ENCODE measurements around the gene MTERF2.

DNA sequence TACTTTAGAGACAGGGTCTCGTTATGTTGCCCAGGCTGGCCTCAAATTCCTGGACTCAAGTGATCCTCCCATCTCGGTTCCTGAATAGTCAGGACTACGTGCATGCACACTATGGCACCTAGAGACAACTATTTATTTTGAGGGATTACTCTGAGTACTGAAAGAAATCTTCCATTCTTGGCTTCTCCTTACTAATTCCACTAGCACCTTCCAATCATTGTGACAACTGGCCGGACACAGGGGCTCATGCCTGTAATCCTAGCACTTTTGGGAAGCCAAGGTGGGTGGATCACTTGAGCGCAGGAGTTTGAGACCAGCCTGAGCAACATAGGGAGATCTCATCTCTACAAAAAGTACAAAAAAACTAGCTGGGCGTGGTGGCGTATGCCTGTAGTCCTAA, 42.1 kb upstream of the MTERF2 start:
- TF ChIP-seq, protein P1, sequence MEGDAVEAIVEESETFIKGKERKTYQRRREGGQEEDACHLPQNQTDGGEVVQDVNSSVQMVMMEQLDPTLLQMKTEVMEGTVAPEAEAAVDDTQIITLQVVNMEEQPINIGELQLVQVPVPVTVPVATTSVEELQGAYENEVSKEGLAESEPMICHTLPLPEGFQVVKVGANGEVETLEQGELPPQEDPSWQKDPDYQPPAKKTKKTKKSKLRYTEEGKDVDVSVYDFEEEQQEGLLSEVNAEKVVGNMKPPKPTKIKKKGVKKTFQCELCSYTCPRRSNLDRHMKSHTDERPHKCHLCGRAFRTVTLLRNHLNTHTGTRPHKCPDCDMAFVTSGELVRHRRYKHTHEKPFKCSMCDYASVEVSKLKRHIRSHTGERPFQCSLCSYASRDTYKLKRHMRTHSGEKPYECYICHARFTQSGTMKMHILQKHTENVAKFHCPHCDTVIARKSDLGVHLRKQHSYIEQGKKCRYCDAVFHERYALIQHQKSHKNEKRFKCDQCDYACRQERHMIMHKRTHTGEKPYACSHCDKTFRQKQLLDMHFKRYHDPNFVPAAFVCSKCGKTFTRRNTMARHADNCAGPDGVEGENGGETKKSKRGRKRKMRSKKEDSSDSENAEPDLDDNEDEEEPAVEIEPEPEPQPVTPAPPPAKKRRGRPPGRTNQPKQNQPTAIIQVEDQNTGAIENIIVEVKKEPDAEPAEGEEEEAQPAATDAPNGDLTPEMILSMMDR (IDR thresholded peaks at IDR 0.05; ENCODE audit: low read depth, low read length, missing input control), result no peak
- TF ChIP-seq NR2F2 (IDR thresholded peaks at IDR 0.05), result no peak
- TF ChIP-seq, protein P2, sequence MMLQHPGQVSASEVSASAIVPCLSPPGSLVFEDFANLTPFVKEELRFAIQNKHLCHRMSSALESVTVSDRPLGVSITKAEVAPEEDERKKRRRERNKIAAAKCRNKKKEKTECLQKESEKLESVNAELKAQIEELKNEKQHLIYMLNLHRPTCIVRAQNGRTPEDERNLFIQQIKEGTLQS (IDR thresholded peaks at IDR 0.05), result no peak
- TF ChIP-seq JUND (IDR thresholded peaks at IDR 0.05), result no peak
- TF ChIP-seq GABPA (IDR thresholded peaks at IDR 0.05 in 1 of 2, conservative IDR thresholded peaks at IDR 0.05 in 1 of 2), result no peak
- no peak for TF ChIP-seq EGR1 (IDR thresholded peaks at IDR 0.05; ENCODE audit: low read depth in 2 of 2)
- TF ChIP-seq, protein P3, sequence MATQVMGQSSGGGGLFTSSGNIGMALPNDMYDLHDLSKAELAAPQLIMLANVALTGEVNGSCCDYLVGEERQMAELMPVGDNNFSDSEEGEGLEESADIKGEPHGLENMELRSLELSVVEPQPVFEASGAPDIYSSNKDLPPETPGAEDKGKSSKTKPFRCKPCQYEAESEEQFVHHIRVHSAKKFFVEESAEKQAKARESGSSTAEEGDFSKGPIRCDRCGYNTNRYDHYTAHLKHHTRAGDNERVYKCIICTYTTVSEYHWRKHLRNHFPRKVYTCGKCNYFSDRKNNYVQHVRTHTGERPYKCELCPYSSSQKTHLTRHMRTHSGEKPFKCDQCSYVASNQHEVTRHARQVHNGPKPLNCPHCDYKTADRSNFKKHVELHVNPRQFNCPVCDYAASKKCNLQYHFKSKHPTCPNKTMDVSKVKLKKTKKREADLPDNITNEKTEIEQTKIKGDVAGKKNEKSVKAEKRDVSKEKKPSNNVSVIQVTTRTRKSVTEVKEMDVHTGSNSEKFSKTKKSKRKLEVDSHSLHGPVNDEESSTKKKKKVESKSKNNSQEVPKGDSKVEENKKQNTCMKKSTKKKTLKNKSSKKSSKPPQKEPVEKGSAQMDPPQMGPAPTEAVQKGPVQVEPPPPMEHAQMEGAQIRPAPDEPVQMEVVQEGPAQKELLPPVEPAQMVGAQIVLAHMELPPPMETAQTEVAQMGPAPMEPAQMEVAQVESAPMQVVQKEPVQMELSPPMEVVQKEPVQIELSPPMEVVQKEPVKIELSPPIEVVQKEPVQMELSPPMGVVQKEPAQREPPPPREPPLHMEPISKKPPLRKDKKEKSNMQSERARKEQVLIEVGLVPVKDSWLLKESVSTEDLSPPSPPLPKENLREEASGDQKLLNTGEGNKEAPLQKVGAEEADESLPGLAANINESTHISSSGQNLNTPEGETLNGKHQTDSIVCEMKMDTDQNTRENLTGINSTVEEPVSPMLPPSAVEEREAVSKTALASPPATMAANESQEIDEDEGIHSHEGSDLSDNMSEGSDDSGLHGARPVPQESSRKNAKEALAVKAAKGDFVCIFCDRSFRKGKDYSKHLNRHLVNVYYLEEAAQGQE (IDR thresholded peaks at IDR 0.05), result no peak
- no peak for TF ChIP-seq RAD21 (IDR thresholded peaks at IDR 0.05)
- TF ChIP-seq, protein P4, sequence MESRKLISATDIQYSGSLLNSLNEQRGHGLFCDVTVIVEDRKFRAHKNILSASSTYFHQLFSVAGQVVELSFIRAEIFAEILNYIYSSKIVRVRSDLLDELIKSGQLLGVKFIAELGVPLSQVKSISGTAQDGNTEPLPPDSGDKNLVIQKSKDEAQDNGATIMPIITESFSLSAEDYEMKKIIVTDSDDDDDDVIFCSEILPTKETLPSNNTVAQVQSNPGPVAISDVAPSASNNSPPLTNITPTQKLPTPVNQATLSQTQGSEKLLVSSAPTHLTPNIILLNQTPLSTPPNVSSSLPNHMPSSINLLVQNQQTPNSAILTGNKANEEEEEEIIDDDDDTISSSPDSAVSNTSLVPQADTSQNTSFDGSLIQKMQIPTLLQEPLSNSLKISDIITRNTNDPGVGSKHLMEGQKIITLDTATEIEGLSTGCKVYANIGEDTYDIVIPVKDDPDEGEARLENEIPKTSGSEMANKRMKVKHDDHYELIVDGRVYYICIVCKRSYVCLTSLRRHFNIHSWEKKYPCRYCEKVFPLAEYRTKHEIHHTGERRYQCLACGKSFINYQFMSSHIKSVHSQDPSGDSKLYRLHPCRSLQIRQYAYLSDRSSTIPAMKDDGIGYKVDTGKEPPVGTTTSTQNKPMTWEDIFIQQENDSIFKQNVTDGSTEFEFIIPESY (IDR thresholded peaks at IDR 0.05), result no peak
- TF ChIP-seq, protein P5, sequence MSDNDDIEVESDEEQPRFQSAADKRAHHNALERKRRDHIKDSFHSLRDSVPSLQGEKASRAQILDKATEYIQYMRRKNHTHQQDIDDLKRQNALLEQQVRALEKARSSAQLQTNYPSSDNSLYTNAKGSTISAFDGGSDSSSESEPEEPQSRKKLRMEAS (IDR thresholded peaks at IDR 0.05), result no peak
- no peak for TF ChIP-seq HNF4A (conservative IDR thresholded peaks at IDR 0.05)
- no peak for TF ChIP-seq YY1 (IDR thresholded peaks at IDR 0.05)
- TF ChIP-seq FOXA1 (IDR thresholded peaks at IDR 0.05), result no peak

All from liver (tissue), 3 donors.